B cell (primary cell): Measurements from ENCODE around the gene RBPJ. TPM values are rescaled to one million over a fixed set of nuclear protein-coding genes. Genes with fewer than 3 reads are reported as not detected.

ENCODE experiments used
- ATAC-seq: fragments of 200-7000 bp; cut with Tn5 transposase; one replicate; pipeline ENCODE4 v1.10.0; 2021; ENCODE audit warnings: low read depth, mild to moderate bottlenecking, moderate number of reproducible peaks, moderate library complexity
- CTCF ChIA-PET: fragments of 350-600 bp; sonication (Branson Sonifier 250); formaldehyde crosslinking; loops from one replicate; lab custom pipeline; 2021; ENCODE audit warnings: antibody characterized with exemption, inconsistent platforms; lab: Charles Lee
- POLR2A ChIA-PET: fragments of 350-600 bp; sonication (Branson Sonifier 250); formaldehyde crosslinking; loops from one replicate; lab custom pipeline; 2021; ENCODE audit warnings: antibody characterized with exemption; lab: Charles Lee
- DNase-seq: peaks from one replicate; pipeline ENCODE4 v3.0.0; 2013
- H2AFZ ChIP-seq: 2 replicates; pipeline ENCODE4 v1.6.1; 2012; ENCODE audit warnings: mild to moderate bottlenecking, low read depth, low read length; ENCODE audit not compliant: insufficient read depth, poor library complexity, severe bottlenecking
- H3K27ac ChIP-seq, 2 donors: 1 replicate in 1 of 2; 2 replicates in 1 of 2; pipeline ENCODE4 v1.5.1; 2012 to 2013; ENCODE audit warnings: low read length in 2 of 2, mild to moderate bottlenecking in 2 of 2, moderate library complexity in 1 of 2
- H3K27me3 ChIP-seq, 4 experiments: fragments of 200-600 bp in 1 of 4; sonication (generic) in 1 of 4; replicated peaks in 1 of 4; 1 replicate in 2 of 4; 2 replicates in 2 of 4; pipeline versions ENCODE4 v1.6.1 to v1.7.0; 2013 to 2016; ENCODE audit warnings: low read length in 3 of 4, mild to moderate bottlenecking in 2 of 4, mixed read lengths in 1 of 4, moderate library complexity in 1 of 4; ENCODE audit not compliant: insufficient read depth in 4 of 4, control insufficient read depth in 3 of 4; ENCODE audit errors: control extremely low read depth in 1 of 4
- H3K36me3 ChIP-seq, 2 experiments: replicated peaks in 1 of 2; 1 replicate in 1 of 2; 2 replicates in 1 of 2; pipeline versions ENCODE4 v1.6.1 to v1.7.1; 2013; ENCODE audit warnings: low read length in 1 of 2; ENCODE audit not compliant: insufficient read depth in 2 of 2, control insufficient read depth in 1 of 2; ENCODE audit errors: control extremely low read depth in 1 of 2, extremely low read depth in 1 of 2
- H3K4me1 ChIP-seq, 2 donors: fragments of 200-600 bp in 1 of 2; sonication (generic) in 1 of 2; 1 replicate in 1 of 2; 2 replicates in 1 of 2; pipeline versions ENCODE4 v1.5.1 to v1.6.1; 2013 to 2017; ENCODE audit warnings: low read length in 2 of 2; ENCODE audit not compliant: control insufficient read depth in 2 of 2, insufficient read depth in 2 of 2
- H3K4me2 ChIP-seq: replicated peaks from 2 replicates; pipeline ENCODE3; 2012; ENCODE audit warnings: mild to moderate bottlenecking, low read depth, low read length; ENCODE audit not compliant: poor library complexity, severe bottlenecking
- H3K4me3 ChIP-seq, 5 experiments: fragments of 200-600 bp in 1 of 5; sonication (generic) in 1 of 5; 1 replicate in 3 of 5; 2 replicates in 2 of 5; pipeline versions ENCODE4 v1.5.1 to v1.7.0; 2011 to 2016; ENCODE audit warnings: low read length in 4 of 5, mild to moderate bottlenecking in 4 of 5, low read depth in 2 of 5, control low read depth in 1 of 5, moderate library complexity in 1 of 5; ENCODE audit not compliant: insufficient read depth in 1 of 5; ENCODE audit errors: control extremely low read depth in 1 of 5, extremely low read depth in 1 of 5
- H3K79me2 ChIP-seq: fragments of 200-600 bp; sonication (generic); one replicate; pipeline ENCODE4 v1.6.0; 2016; ENCODE audit warnings: low read length; ENCODE audit not compliant: control insufficient read depth, insufficient read depth
- H3K9ac ChIP-seq: fragments of 200-600 bp; sonication (generic); 2 replicates; pipeline ENCODE4 v1.6.1; 2017; ENCODE audit warnings: mild to moderate bottlenecking, low read length, moderate library complexity
- H3K9me3 ChIP-seq, 3 donors: one replicate each; pipeline versions ENCODE4 v1.6.1 to v1.7.1; 2013; ENCODE audit warnings: low read length in 2 of 3; ENCODE audit not compliant: control insufficient read depth in 2 of 3, insufficient read depth in 1 of 3; ENCODE audit errors: control extremely low read depth in 1 of 3
- H4K20me1 ChIP-seq: 2 replicates; pipeline ENCODE4 v1.6.0; 2012; ENCODE audit warnings: mild to moderate bottlenecking, low read length; ENCODE audit not compliant: insufficient read depth, control insufficient read depth, poor library complexity, severe bottlenecking
- H3K27ac Mint-ChIP-seq: one replicate; pipeline ENCODE4 v1.8.0; 2021; ENCODE audit warnings: mixed read lengths
- H3K27me3 Mint-ChIP-seq: one replicate; pipeline ENCODE4 v1.8.0; 2021; ENCODE audit warnings: mixed read lengths
- H3K4me1 Mint-ChIP-seq: one replicate; pipeline ENCODE4 v1.8.0; 2021; ENCODE audit warnings: mixed read lengths
- H3K4me3 Mint-ChIP-seq: one replicate; pipeline ENCODE4 v1.8.0; 2021; ENCODE audit warnings: mixed read lengths
- H3K9me3 Mint-ChIP-seq: one replicate; pipeline ENCODE4 v1.8.0; 2022; ENCODE audit warnings: mixed read lengths; ENCODE audit not compliant: insufficient read depth
- CTCF ChIP-seq: fragments of 200-600 bp; IDR thresholded peaks from one replicate; pipeline ENCODE4 v1.8.0; 2022; ENCODE audit warnings: antibody characterized with exemption, mild to moderate bottlenecking
- EZH2 ChIP-seq: IDR thresholded peaks from 2 replicates; pipeline ENCODE4 v1.6.1; 2012; ENCODE audit warnings: borderline replicate concordance, low read depth, mild to moderate bottlenecking, moderate library complexity, low read length; ENCODE audit not compliant: insufficient read depth, poor library complexity, severe bottlenecking
- WGBS: methylation state at CpG from one replicate; pipeline ENCODE4 v1.1.5; 2013; ENCODE audit warnings: missing lambda C conversion rate; ENCODE audit not compliant: insufficient coverage; 5-methylcytosine and 5-hydroxymethylcytosine counted together
- intact Hi-C: fragments of 100-400 bp; cut with micrococcal nuclease; formaldehyde crosslinking; loops from one replicate; pipeline ENCODE4 v1.10.0; 2022
- polyA plus RNA-seq: library from polyadenylated mRNA; depleted of rRNA; stranded (reverse); fragments of >200 nt; gene quantifications from 2 replicates; pipeline ENCODE4 v1.2.3, GENCODE V29; 2012
- total RNA-seq, 2 donors: library from RNA; stranded (reverse); fragments of 120-200 nt in 1 of 2; gene quantifications; 1 replicate in 1 of 2; 2 replicates in 1 of 2; pipeline versions ENCODE4 v1.2.3 to v1.2.4, GENCODE V29; 2013 to 2022

The RBPJ gene
- total and polyA plus RNA-seq, 2 donors (not counting 1 experiment from before 2014, with no cell fraction given) = 10.6 to 50.1 TPM

GRCh38 chr4:26434030-26434639 is 113.3 kb downstream of the RBPJ start:
- H3K27me3 Mint-ChIP-seq = no peaks in the 10 kb centered on the region
- Histone ChIP-seq H3K36me3 (peaks cover 0 to 15% of the 10 kb centered on the region in 2 experiments), H3K4me2 (no peak overlapping the region), H3K4me3 (no peak overlapping the region), H3K9me3 (no peaks in the 10 kb centered on the region), H2AFZ (no peak overlapping the region), H3K4me1 (no peaks in the 10 kb centered on the region), H3K27ac (no peak overlapping the region), H4K20me1 (no peaks in the 10 kb centered on the region), H3K9ac (no peak overlapping the region), H3K79me2 (no peaks in the 10 kb centered on the region), H3K27me3 (no peaks in the 10 kb centered on the region)
- CTCF ChIA-PET = no interaction called here
- no peak for DNase-seq
- H3K27ac Mint-ChIP-seq = no peak overlapping the region
- ATAC-seq = no peak
- H3K4me3 Mint-ChIP-seq = no peak overlapping the region
- no peaks in the 10 kb centered on the region for H3K9me3 Mint-ChIP-seq
- TF ChIP-seq CTCF = no peak
- POLR2A ChIA-PET = no interaction called here
- no CpG with 5 or more reads among the region's 2 CpGs for WGBS
- H3K4me1 Mint-ChIP-seq = no peaks in the 10 kb centered on the region
- intact Hi-C loops = no loop called here

- TF ChIP-seq EZH2 = no peak
- no peak for TF ChIP-seq CTCF
- no peak overlapping the region for H3K4me3 ChIP-seq
- no peaks in the 10 kb centered on the region for H3K36me3 ChIP-seq
- no peaks in the 10 kb centered on the region for H3K79me2 ChIP-seq
- H3K9me3 Mint-ChIP-seq = no peaks in the 10 kb centered on the region
- ATAC-seq = no peak
- POLR2A ChIA-PET = no interaction called here
- no peak overlapping the region for H3K4me2 ChIP-seq
- no peaks in the 10 kb centered on the region for H3K4me1 ChIP-seq
- no peak overlapping the region for H3K9ac ChIP-seq
- no peak overlapping the region for H3K27ac ChIP-seq
- no peak for DNase-seq
- H3K4me1 Mint-ChIP-seq = no peaks in the 10 kb centered on the region
- no peak overlapping the region for H3K4me3 Mint-ChIP-seq
- no peaks in the 10 kb centered on the region for H3K27me3 ChIP-seq
- intact Hi-C loops = no loop called here
- CTCF ChIA-PET = no interaction called here
- H3K27me3 Mint-ChIP-seq = peaks cover 4% of the 10 kb centered on the region
- H3K27ac Mint-ChIP-seq = no peak overlapping the region
- H3K9me3 ChIP-seq = peaks cover 0 to 2% (median 0%) of the 10 kb centered on the region in 3 donors
- no peaks in the 10 kb centered on the region for H4K20me1 ChIP-seq
- H2AFZ ChIP-seq = no peak overlapping the region
- WGBS = 100% methylated on average over 4 of the region's 7 CpGs
Measured at GRCh38 chr4:26441102-26441501, 120.3 kb downstream of the RBPJ start.
